Neural progenitor cell (in vitro differentiated cells): ENCODE data around the gene BPIFB2. TPM values are rescaled to one million over a fixed set of nuclear protein-coding genes. Genes with fewer than 3 reads are reported as not detected.

ENCODE experiments used
- DNase-seq: peaks from one replicate; pipeline ENCODE4 v3.0.0-alpha.2; 2016; ENCODE audit warnings: low spot score
- H2AFZ ChIP-seq: fragments of 200-600 bp; sonication (generic); replicated peaks from 2 replicates; pipeline ENCODE4 v1.6.1; 2016; ENCODE audit warnings: antibody characterized with exemption
- H3F3A ChIP-seq: fragments of 200-600 bp; sonication (generic); 2 replicates; pipeline ENCODE4 v1.6.1; 2016; ENCODE audit warnings: antibody characterized with exemption, low read depth
- H3K27ac ChIP-seq: fragments of 200-600 bp; sonication (generic); 2 replicates; pipeline ENCODE4 v1.5.1; 2016; ENCODE audit warnings: mild to moderate bottlenecking
- H3K27me3 ChIP-seq: fragments of 200-600 bp; sonication (generic); 2 replicates; pipeline ENCODE4 v1.6.1; 2016; ENCODE audit warnings: mild to moderate bottlenecking, moderate library complexity
- H3K36me3 ChIP-seq: fragments of 200-600 bp; sonication (generic); 2 replicates; pipeline ENCODE4 v1.5.1; 2016
- H3K4me1 ChIP-seq: fragments of 200-600 bp; sonication (generic); 2 replicates; pipeline ENCODE4 v1.6.1; 2016; ENCODE audit warnings: mixed run types
- H3K4me2 ChIP-seq: fragments of 200-600 bp; sonication (generic); 2 replicates; pipeline ENCODE4 v1.6.1; 2016
- H3K4me3 ChIP-seq: fragments of 200-600 bp; sonication (generic); 2 replicates; pipeline ENCODE4 v1.5.1; 2016
- H3K79me2 ChIP-seq: fragments of 200-600 bp; sonication (generic); 2 replicates; pipeline ENCODE4 v1.6.1; 2016; ENCODE audit warnings: low read depth
- H3K9ac ChIP-seq: fragments of 200-600 bp; sonication (generic); 2 replicates; pipeline ENCODE4 v1.6.1; 2016
- H3K9me3 ChIP-seq: fragments of 200-600 bp; sonication (generic); 2 replicates; pipeline ENCODE4 v1.5.1; 2016; ENCODE audit warnings: low read depth
- H4K20me1 ChIP-seq: fragments of 200-600 bp; sonication (generic); 2 replicates; pipeline ENCODE4 v1.6.1; 2016; ENCODE audit warnings: low read depth
- H3K27ac Mint-ChIP-seq: 3 replicates; pipeline ENCODE4 v1.8.0; 2021; ENCODE audit warnings: mixed read lengths
- H3K27me3 Mint-ChIP-seq: 2 replicates; pipeline ENCODE4 v1.8.0; 2022; ENCODE audit warnings: low read depth, mild to moderate bottlenecking, inconsistent platforms, moderate library complexity, mixed read lengths; ENCODE audit not compliant: insufficient read depth
- H3K36me3 Mint-ChIP-seq: 3 replicates; pipeline ENCODE4 v1.8.0; 2021; ENCODE audit warnings: mixed read lengths
- H3K4me1 Mint-ChIP-seq: 3 replicates; pipeline ENCODE4 v1.8.0; 2021; ENCODE audit warnings: mixed read lengths
- H3K4me3 Mint-ChIP-seq: 3 replicates; pipeline ENCODE4 v1.8.0; 2021; ENCODE audit warnings: mild to moderate bottlenecking, moderate library complexity, mixed read lengths
- H3K9me3 Mint-ChIP-seq: 3 replicates; pipeline ENCODE4 v1.8.0; 2020; ENCODE audit warnings: mixed read lengths
- EZH2 ChIP-seq: fragments of 200-600 bp; sonication (generic); IDR thresholded peaks from 2 replicates; pipeline ENCODE4 v1.6.1; 2017; ENCODE audit warnings: antibody characterized with exemption, mild to moderate bottlenecking, moderate library complexity
- EZH2phosphoT487 ChIP-seq: fragments of 200-600 bp; sonication (generic); IDR thresholded peaks from 2 replicates; pipeline ENCODE4 v1.6.1; 2017; ENCODE audit warnings: antibody characterized with exemption
- total RNA-seq: library from RNA; depleted of rRNA; stranded (reverse); fragments of >200 nt; gene quantifications from 2 replicates; pipeline ENCODE4 v1.2.3, GENCODE V29; 2015; ENCODE audit warnings: low replicate concordance
- TF ChIP-seq, protein P1 (sequence below): fragments of 200-600 bp; sonication (generic); IDR thresholded peaks from 2 replicates; pipeline ENCODE4 v1.5.1; 2017; ENCODE audit warnings: antibody characterized with exemption, mild to moderate bottlenecking

Gene BPIFB2
- total RNA-seq, 1 donor from 2014 or later, result not detected

DNA sequence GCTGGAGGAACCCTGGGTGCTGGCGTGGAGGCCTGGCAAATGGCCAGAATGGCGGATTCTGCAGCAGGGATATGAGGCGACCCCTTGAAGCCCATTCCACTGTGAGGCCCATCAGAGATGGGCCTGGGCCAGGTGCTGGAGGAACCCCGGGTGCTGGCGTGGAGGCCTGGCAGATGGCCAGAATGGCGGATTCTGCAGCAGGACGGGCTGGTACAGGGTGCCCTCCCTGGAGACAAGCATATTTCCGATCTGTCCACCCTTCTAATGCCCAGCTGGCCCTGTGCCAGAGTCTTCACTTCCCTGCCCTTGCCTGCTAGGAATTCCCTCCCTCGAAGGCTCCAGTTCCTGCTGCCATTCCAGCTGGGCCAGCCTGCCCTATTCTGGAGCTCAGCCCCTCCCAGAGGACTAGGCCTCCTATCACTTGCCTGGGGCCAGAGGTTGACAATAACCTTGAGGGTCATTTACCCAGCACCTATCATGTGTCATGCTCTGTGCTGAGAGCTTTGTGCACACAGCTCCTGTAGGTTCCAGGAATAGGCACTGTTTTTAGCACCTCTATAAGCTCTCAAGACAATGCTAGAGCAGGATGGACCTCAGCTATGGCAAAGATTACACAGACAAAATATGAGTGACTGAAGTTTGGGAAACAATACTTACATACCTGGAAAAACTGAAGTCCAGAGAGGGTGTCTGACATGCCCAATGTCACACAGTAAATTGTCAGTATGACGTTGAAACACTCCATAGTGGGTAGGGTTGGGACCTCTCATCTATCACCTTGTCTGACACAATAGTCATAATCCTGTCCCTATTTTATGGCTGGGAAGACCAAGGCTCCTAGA lies 24.7 kb upstream of the BPIFB2 start:
- no peaks in the 10 kb centered on the region for H3F3A ChIP-seq
- H3K9ac ChIP-seq, result no peak overlapping the region
- no peak overlapping the region for H3K4me3 Mint-ChIP-seq
- no peak overlapping the region for H3K27ac Mint-ChIP-seq
- no peaks in the 10 kb centered on the region for H3K79me2 ChIP-seq
- no peak overlapping the region for H3K4me3 ChIP-seq
- no peak overlapping the region for H3K4me2 ChIP-seq
- no peaks in the 10 kb centered on the region for H3K9me3 ChIP-seq
- no peaks in the 10 kb centered on the region for H3K36me3 ChIP-seq
- no peaks in the 10 kb centered on the region for H4K20me1 ChIP-seq
- H3K4me1 Mint-ChIP-seq, result peaks cover 10% of the 10 kb centered on the region
- peaks cover 12% of the 10 kb centered on the region for H3K4me1 ChIP-seq
- TF ChIP-seq, protein P1, sequence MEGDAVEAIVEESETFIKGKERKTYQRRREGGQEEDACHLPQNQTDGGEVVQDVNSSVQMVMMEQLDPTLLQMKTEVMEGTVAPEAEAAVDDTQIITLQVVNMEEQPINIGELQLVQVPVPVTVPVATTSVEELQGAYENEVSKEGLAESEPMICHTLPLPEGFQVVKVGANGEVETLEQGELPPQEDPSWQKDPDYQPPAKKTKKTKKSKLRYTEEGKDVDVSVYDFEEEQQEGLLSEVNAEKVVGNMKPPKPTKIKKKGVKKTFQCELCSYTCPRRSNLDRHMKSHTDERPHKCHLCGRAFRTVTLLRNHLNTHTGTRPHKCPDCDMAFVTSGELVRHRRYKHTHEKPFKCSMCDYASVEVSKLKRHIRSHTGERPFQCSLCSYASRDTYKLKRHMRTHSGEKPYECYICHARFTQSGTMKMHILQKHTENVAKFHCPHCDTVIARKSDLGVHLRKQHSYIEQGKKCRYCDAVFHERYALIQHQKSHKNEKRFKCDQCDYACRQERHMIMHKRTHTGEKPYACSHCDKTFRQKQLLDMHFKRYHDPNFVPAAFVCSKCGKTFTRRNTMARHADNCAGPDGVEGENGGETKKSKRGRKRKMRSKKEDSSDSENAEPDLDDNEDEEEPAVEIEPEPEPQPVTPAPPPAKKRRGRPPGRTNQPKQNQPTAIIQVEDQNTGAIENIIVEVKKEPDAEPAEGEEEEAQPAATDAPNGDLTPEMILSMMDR, result no peak
- TF ChIP-seq EZH2, result no peak
- no peak for TF ChIP-seq EZH2phosphoT487
- no peaks in the 10 kb centered on the region for H3K36me3 Mint-ChIP-seq
- no peak overlapping the region for H3K27ac ChIP-seq
- no peaks in the 10 kb centered on the region for H3K9me3 Mint-ChIP-seq
- peaks cover 13% of the 10 kb centered on the region for H3K27me3 Mint-ChIP-seq
- H2AFZ ChIP-seq, result no peak overlapping the region
- H3K27me3 ChIP-seq, result no peaks in the 10 kb centered on the region
- DNase-seq, result no peak

DNA sequence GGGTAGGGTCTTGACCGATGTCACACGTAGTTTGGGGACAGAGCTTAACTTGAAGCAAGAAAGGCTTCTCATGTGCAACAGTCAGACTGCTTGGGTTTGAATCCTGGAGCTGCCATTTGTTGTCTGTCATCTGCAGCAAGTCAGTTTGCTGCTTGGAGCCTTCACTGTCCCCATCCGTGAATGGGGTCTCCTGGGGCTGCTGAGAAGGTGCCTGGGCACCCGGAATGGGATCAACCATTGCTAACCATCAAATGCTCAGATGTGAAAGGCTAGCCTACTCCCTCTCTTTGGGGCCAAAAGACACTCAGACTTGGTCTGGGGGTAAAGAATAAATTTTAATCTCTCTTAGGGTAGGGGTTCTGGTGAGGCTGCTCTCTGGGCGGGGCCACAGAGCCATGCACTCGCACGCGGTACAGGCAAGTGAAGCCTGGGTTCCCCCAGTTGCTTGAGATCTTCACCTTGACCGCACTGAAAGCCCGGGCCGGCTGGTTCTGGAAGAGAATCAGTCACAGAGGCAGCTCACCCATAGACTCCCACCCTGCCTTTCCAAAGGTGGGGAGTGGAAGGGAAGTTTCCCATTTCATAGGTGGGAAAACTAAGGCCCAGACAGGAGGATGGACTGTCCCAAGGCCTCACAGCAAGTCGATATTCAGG lies 23.9 kb upstream of the BPIFB2 start:
- no peak overlapping the region for H3K27ac ChIP-seq
- H3F3A ChIP-seq, result no peaks in the 10 kb centered on the region
- no peaks in the 10 kb centered on the region for H3K79me2 ChIP-seq
- Mint-ChIP-seq H3K4me3 (no peak overlapping the region), H3K4me1 (peaks cover 10% of the 10 kb centered on the region), H3K27me3 (peaks cover 13% of the 10 kb centered on the region), H3K9me3 (no peaks in the 10 kb centered on the region), H3K27ac (no peak overlapping the region), H3K36me3 (no peaks in the 10 kb centered on the region)
- H3K9me3 ChIP-seq, result no peaks in the 10 kb centered on the region
- no peaks in the 10 kb centered on the region for H4K20me1 ChIP-seq
- H3K4me1 ChIP-seq, result peaks cover 12% of the 10 kb centered on the region
- H3K9ac ChIP-seq, result no peak overlapping the region
- no peak for DNase-seq
- no peaks in the 10 kb centered on the region for H3K36me3 ChIP-seq
- no peak overlapping the region for H3K4me3 ChIP-seq
- TF ChIP-seq, protein P1, result no peak
- TF ChIP-seq EZH2 (no peak), EZH2phosphoT487 (no peak)
- no peak overlapping the region for H3K4me2 ChIP-seq
- no peaks in the 10 kb centered on the region for H3K27me3 ChIP-seq
- H2AFZ ChIP-seq, result no peak overlapping the region

DNA sequence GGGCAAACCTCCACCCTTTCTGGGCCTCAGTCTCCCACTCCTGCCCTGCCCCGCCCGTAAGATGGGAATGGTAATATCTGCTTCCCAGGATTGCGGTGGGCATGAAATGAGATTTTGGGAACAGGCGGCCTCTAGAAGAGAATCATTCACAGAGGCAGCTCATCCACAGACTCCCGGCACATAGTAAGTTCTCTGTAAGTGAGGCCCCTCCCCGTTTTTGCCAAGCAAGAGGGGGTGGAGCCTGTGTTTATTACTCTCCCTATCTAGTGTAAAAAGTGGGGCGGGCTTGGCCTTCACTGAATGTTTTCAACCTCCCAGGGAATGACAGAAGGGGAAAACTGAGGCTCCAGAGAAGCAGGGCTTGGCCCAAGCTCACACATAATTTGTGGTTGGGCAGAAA lies 23.3 kb upstream of the BPIFB2 start:
- Mint-ChIP-seq H3K4me1 (peaks cover 10% of the 10 kb centered on the region), H3K9me3 (no peaks in the 10 kb centered on the region), H3K36me3 (no peaks in the 10 kb centered on the region), H3K4me3 (no peak overlapping the region), H3K27me3 (peaks cover 13% of the 10 kb centered on the region), H3K27ac (no peak overlapping the region)
- Histone ChIP-seq H3K36me3 (no peaks in the 10 kb centered on the region), H3K4me2 (no peak overlapping the region), H2AFZ (no peak overlapping the region), H3K27ac (no peak overlapping the region), H3K9ac (no peak overlapping the region), H3K4me1 (peaks cover 12% of the 10 kb centered on the region), H3K4me3 (no peak overlapping the region), H4K20me1 (no peaks in the 10 kb centered on the region), H3K9me3 (no peaks in the 10 kb centered on the region), H3K79me2 (no peaks in the 10 kb centered on the region), H3F3A (no peaks in the 10 kb centered on the region), H3K27me3 (no peaks in the 10 kb centered on the region)
- no peak for DNase-seq
- TF ChIP-seq EZH2phosphoT487 (no peak), EZH2 (no peak)
- TF ChIP-seq, protein P1, result no peak
